Esophagus muscularis mucosa (tissue), 4 donors: ENCODE results near the gene ADORA2B. TPM values are rescaled to one million over a fixed set of nuclear protein-coding genes. Genes with fewer than 3 reads are reported as not detected.
"Not testable (repeated sequence)": the region's sequence is repeated elsewhere in the genome, so short reads cannot be mapped to it uniquely, and the experiment has no call there.

Experiments
- DNase-seq: peaks from one replicate; pipeline ENCODE4 v3.0.0-alpha.2; 2017; ENCODE audit errors: extremely low spot score
- H3K27ac ChIP-seq, 4 donors: fragments of 200-600 bp; sonication (generic); replicated peaks in 1 of 4; 1 replicate in 3 of 4; 2 replicates in 1 of 4; pipeline ENCODE4 v1.5.1; 2016 to 2019; ENCODE audit warnings: mild to moderate bottlenecking in 1 of 4
- H3K27me3 ChIP-seq, 4 donors: fragments of 200-600 bp; sonication (generic); one replicate each; pipeline versions ENCODE4 v1.5.1 to v1.6.0; 2016 to 2019
- H3K36me3 ChIP-seq, 4 donors: fragments of 200-600 bp; sonication (generic); one replicate each; pipeline ENCODE4 v1.5.1; 2016 to 2019
- H3K4me1 ChIP-seq, 4 donors: fragments of 200-600 bp; sonication (generic); one replicate each; pipeline ENCODE4 v1.5.1; 2016 to 2019
- H3K4me3 ChIP-seq, 4 donors: fragments of 200-600 bp; sonication (generic); 1 replicate in 2 of 4; 2 replicates in 2 of 4; pipeline ENCODE4 v1.5.1; 2016 to 2019; ENCODE audit warnings: mild to moderate bottlenecking in 4 of 4, moderate library complexity in 1 of 4
- H3K9me3 ChIP-seq, 4 donors: fragments of 200-600 bp; sonication (generic); 1 replicate in 3 of 4; 2 replicates in 1 of 4; pipeline ENCODE4 v1.5.1; 2016 to 2019
- EP300 ChIP-seq: sonication (generic); formaldehyde crosslinking; IDR thresholded peaks from one replicate; pipeline ENCODE4 v1.6.1; 2017; ENCODE audit warnings: antibody characterized with exemption
- POLR2A ChIP-seq: fragments of 450-650 bp; IDR thresholded peaks from one replicate; pipeline ENCODE4 v1.6.1; 2017; ENCODE audit warnings: antibody characterized with exemption, moderate library complexity, mild to moderate bottlenecking, low read depth
- POLR2AphosphoS5 ChIP-seq, 2 donors: sonication (generic); formaldehyde crosslinking; IDR thresholded peaks; one replicate each; pipeline ENCODE4 v1.6.1; 2017; ENCODE audit warnings: antibody characterized with exemption in 2 of 2
- WGBS: methylation state at CpG from one replicate; pipeline ENCODE4 v1.1.5; 2018; 5-methylcytosine and 5-hydroxymethylcytosine counted together
- intact Hi-C: fragments of 100-400 bp; cut with DNase I; formaldehyde crosslinking; loops from one replicate; pipeline ENCODE4 v1.15.1; 2023
- total RNA-seq, 4 donors: library from RNA; depleted of rRNA; stranded (reverse); fragments of >200 nt; gene quantifications; one replicate each; pipeline versions ENCODE4 v1.1.0 to v1.2.1, GENCODE V29; 2016
- TF ChIP-seq, protein P1 (sequence below), 3 experiments: fragments of 200-600 bp in 2 of 3; fragments of 450-650 bp in 1 of 3; sonication (generic) in 2 of 3; IDR thresholded peaks; one replicate each; pipeline ENCODE4 v1.5.1; 2017 to 2019; ENCODE audit warnings: antibody characterized with exemption in 3 of 3, mild to moderate bottlenecking in 2 of 3, moderate library complexity in 1 of 3

ADORA2B gene
- total RNA-seq, result under 1 TPM; 0.26 to 0.75 (median 0.37) TPM

DNA sequence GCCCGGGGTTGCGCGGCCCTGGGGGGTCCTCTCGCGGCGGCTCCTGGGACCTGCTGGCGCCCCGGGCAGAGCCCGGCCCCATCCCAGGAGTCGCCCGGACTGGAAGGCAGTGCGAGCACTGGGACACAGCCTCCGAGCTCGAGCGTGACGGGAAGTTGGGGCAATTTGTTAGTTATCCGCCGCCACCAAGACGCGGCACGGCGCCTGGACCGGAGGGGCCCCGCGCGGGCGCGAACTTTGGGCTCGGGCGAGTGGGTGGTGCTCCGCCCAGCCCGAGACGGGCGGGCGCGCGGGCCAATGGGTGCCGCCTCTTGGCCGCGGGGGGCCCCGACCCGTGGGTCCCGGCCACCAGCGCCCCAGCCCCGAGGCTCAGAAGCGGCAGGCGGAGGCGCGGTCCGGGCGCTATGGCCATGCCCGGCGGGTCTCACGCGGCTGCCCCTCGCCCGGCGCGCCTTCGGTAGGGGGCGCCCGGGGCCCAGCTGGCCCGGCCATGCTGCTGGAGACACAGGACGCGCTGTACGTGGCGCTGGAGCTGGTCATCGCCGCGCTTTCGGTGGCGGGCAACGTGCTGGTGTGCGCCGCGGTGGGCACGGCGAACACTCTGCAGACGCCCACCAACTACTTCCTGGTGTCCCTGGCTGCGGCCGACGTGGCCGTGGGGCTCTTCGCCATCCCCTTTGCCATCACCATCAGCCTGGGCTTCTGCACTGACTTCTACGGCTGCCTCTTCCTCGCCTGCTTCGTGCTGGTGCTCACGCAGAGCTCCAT lies at the start of gene ADORA2B:
TSS of gene ADORA2B (plus strand) at position 372 of the 768 bp plus-strand sequence. CDS start at position 491, 119 bp downstream.
- WGBS, result 0% methylated on average over 8 of the region's 88 CpGs
- Histone ChIP-seq H3K9me3 (no peaks in the 10 kb centered on the region), H3K27me3 (peaks cover 0 to 42% (median 4%) of the 10 kb centered on the region in 4 donors), H3K4me1 (peaks cover 17 to 39% (median 34%) of the 10 kb centered on the region in 4 donors), H3K4me3 (peak within 1 kb of the TSS; percentile 57 to 70 (median 64)), H3K27ac (peak within 1 kb of the TSS in 1 of 4 donors; percentile 23), H3K36me3 (no peaks in the 10 kb centered on the region)
- DNase-seq, result no peak
- intact Hi-C loops, result loop anchor here (10.0 kb wide), 1 partner anchor 50 kb away; the partner anchor contains the start of genes TTC19 and ZSWIM7
- peak in 1 of 2 donors; percentile 9 for TF ChIP-seq POLR2AphosphoS5 (IDR thresholded peaks at IDR 0.05)
- no peak for TF ChIP-seq EP300
- TF ChIP-seq, protein P1, sequence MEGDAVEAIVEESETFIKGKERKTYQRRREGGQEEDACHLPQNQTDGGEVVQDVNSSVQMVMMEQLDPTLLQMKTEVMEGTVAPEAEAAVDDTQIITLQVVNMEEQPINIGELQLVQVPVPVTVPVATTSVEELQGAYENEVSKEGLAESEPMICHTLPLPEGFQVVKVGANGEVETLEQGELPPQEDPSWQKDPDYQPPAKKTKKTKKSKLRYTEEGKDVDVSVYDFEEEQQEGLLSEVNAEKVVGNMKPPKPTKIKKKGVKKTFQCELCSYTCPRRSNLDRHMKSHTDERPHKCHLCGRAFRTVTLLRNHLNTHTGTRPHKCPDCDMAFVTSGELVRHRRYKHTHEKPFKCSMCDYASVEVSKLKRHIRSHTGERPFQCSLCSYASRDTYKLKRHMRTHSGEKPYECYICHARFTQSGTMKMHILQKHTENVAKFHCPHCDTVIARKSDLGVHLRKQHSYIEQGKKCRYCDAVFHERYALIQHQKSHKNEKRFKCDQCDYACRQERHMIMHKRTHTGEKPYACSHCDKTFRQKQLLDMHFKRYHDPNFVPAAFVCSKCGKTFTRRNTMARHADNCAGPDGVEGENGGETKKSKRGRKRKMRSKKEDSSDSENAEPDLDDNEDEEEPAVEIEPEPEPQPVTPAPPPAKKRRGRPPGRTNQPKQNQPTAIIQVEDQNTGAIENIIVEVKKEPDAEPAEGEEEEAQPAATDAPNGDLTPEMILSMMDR (IDR thresholded peaks at IDR 0.05), result peak; percentile 33 to 51 (median 39)

DNA sequence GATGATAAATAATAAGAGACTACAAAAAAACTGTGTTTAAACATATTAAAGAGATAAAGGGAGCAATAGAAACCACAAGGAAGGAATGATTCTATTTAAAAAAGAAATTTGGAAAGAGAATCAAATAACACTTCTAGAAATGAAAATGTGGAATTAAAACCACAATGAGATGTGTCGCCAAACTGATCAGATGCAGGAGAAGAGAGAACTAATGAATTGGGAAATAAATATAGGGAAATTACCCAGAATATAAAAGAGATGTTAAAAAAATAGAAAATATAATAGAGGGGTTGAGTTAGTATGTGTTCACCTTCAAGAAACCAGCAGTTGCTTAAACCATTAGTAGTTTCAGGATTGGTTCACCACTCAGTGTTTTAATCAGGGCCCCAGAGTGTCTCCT lies 48.7 kb upstream of the ADORA2B start:
- TF ChIP-seq POLR2AphosphoS5 (IDR thresholded peaks at IDR 0.05), result no peak
- TF ChIP-seq, protein P1 (IDR thresholded peaks at IDR 0.05), result no peak
- TF ChIP-seq EP300, result no peak
- TF ChIP-seq POLR2A, result no peak
- H3K27ac ChIP-seq, result no peak overlapping the region
- H3K27me3 ChIP-seq, result no peaks in the 10 kb centered on the region
- 95% methylated on average over 1 of the region's 1 CpG for whole genome bisulfite sequencing
- H3K9me3 ChIP-seq, result no peaks in the 10 kb centered on the region
- DNase-seq, result no peak
- intact Hi-C loops, result no loop called here
- no peak overlapping the region for H3K4me3 ChIP-seq
- no peaks in the 10 kb centered on the region for H3K36me3 ChIP-seq
- H3K4me1 ChIP-seq, result peaks cover 0 to 18% (median 14%) of the 10 kb centered on the region in 4 donors

DNA sequence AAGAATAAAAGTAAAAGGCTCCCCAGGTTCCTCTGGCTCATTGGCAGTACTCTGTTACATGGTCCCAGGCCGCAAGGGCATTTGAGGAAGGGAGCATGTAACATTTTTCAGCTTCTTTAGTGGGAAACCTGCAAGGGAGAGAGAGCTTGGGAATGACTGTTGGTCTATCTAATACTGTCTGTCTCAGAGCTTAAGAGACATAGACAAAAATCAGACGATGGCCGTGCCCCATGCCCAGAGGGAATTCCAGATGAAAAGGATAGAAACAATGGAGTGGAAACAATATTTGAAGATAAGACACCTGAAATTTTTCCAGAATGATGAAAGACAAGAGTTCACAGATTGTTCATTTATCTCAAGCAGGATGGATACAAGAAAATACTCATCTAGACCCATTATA lies 48.1 kb upstream of the ADORA2B start:
- intact Hi-C loops, result no loop called here

DNA sequence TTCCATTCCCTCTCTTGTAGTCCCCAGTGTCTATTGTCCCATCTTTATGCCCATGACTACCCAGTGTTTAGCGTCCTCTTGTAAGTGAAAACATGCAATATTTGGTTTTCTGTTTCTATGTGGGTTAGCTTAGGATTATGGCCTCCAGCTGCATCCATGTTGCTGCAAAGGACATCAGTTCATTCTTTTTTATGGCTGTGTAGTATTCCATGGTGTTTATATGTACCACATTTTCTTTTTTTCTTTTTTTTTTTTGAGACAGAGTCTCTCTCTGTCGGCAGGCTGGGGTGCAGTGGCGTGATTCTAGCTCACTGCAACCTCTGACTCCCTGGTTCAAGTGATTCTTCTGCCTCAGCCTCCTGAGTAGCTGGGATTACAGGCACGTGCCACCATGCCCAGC lies 45.3 kb upstream of the ADORA2B start:
- H3K9me3 ChIP-seq, DNase-seq, H3K4me3 ChIP-seq, H3K27ac ChIP-seq, intact Hi-C loops, H3K27me3 ChIP-seq, H3K36me3 ChIP-seq, H3K4me1 ChIP-seq: not testable (repeated sequence)
- WGBS, result 98% methylated on average over 4 of the region's 4 CpGs

More for the DNA sequence above, 48.1 kb upstream of the ADORA2B start:
- Histone ChIP-seq H3K27ac (no peak overlapping the region), H3K4me3 (no peak overlapping the region), H3K27me3 (no peaks in the 10 kb centered on the region), H3K36me3 (no peaks in the 10 kb centered on the region), H3K4me1 (peaks cover 0 to 18% (median 14%) of the 10 kb centered on the region in 4 donors), H3K9me3 (no peaks in the 10 kb centered on the region)
- TF ChIP-seq, protein P1 (IDR thresholded peaks at IDR 0.05), result no peak
- TF ChIP-seq POLR2A (no peak), EP300 (no peak), POLR2AphosphoS5 (IDR thresholded peaks at IDR 0.05) (no peak)
- DNase-seq, result no peak
- WGBS, result 94% methylated on average over 3 of the region's 3 CpGs

DNA sequence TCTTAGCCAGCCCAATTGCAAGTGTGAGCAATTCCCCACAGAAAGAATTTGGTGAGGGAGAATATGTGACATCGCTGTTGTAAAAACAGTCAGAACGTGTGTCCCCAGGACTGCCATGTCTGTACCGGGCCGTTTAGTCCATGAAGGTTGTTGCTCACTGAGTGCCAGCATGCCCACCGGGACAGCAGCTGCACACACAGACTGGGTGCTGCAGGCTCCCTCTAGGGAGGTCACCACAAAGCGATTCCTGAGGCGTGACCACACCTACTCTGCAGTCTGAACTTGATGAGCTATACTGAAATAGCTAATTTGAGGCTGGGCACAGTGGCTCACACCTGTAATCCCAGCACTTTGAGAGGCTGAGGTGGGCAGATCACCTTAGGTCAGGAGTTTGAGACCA lies 44.1 kb upstream of the ADORA2B start:
- no peaks in the 10 kb centered on the region for H3K4me1 ChIP-seq
- no peaks in the 10 kb centered on the region for H3K27me3 ChIP-seq
- intact Hi-C loops, result no loop called here
- 91% methylated on average over 4 of the region's 7 CpGs for WGBS
- no peaks in the 10 kb centered on the region for H3K36me3 ChIP-seq
- no peak overlapping the region for H3K4me3 ChIP-seq
- no peaks in the 10 kb centered on the region for H3K9me3 ChIP-seq
- no peak for DNase-seq
- H3K27ac ChIP-seq, result no peak overlapping the region
- no peak for TF ChIP-seq POLR2A
- TF ChIP-seq, protein P1 (IDR thresholded peaks at IDR 0.05), result no peak
- no peak for TF ChIP-seq EP300
- TF ChIP-seq POLR2AphosphoS5 (IDR thresholded peaks at IDR 0.05), result no peak

DNA sequence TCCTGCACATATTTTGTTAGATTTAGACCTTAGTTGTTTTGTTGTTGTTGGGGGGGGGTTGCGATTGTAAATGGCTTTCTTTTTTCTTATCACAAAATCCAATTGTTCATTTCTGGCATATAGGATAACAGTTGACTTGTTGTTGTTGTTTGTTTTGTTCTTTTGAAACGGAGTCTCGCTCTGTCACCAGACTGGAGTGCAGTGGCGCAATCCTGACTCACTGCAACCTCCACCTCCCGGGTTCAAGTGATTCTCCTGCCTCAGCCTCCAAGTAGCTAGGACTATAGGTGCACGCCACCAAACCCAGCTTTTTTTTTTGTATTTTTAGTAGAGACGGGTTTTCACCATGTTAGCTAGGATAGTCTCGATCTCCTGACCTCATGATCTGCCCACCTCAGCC lies 39.7 kb upstream of the ADORA2B start:
- H3K4me3 ChIP-seq, H3K27ac ChIP-seq, DNase-seq, H3K27me3 ChIP-seq, H3K4me1 ChIP-seq, H3K9me3 ChIP-seq, intact Hi-C loops, H3K36me3 ChIP-seq: not testable (repeated sequence)
- WGBS, result 95% methylated on average over 8 of the region's 8 CpGs
